PC-3 (cell line): Measurements from ENCODE around the gene ENTREP1. TPM values are rescaled to one million over a fixed set of nuclear protein-coding genes. Genes with fewer than 3 reads are reported as not detected.
"Not testable (repeated sequence)": the region's sequence is repeated elsewhere in the genome, so short reads cannot be mapped to it uniquely, and the experiment has no call there.

Experiments used
- ATAC-seq: fragments of 200-7000 bp; cut with Tn5 transposase; 2 replicates; pipeline ENCODE4 v1.9.1; 2020; ENCODE audit warnings: mild to moderate bottlenecking, moderate library complexity
- BruUV-seq: library from RNA; stranded (reverse); fragments of 400-500 nt; replicated peaks from 2 replicates; lab custom pipeline; 2021; lab: Mats Ljungman, UMichigan
- CTCF ChIA-PET: fragments of 300-600 bp; sonication (Branson Sonifier 250); formaldehyde crosslinking; loops from one replicate; lab custom pipeline; 2022; ENCODE audit warnings: antibody characterized with exemption; lab: Charles Lee
- POLR2A ChIA-PET: fragments of 300-600 bp; sonication (Branson Sonifier 250); formaldehyde crosslinking; loops from one replicate; lab custom pipeline; 2022; ENCODE audit warnings: antibody characterized with exemption; ENCODE audit not compliant: unreplicated experiment; lab: Charles Lee
- DNase-seq: peaks from one replicate; pipeline ENCODE4 v3.0.0-alpha.2; 2015
- H2AFZ ChIP-seq: fragments of 300-600 bp; sonication (generic); 2 replicates; pipeline ENCODE4 v1.6.0; 2016; ENCODE audit warnings: antibody characterized with exemption, low read length
- H3F3A ChIP-seq: fragments of 300-600 bp; sonication (generic); one replicate; pipeline ENCODE4 v1.6.0; 2017; ENCODE audit warnings: antibody characterized with exemption, low read length, control low read depth, mild to moderate bottlenecking; ENCODE audit not compliant: unreplicated experiment
- H3K27ac ChIP-seq: fragments of 300-600 bp; sonication (generic); 2 replicates; pipeline ENCODE4 v1.5.1; 2016; ENCODE audit warnings: mild to moderate bottlenecking, low read length
- H3K27me3 ChIP-seq: fragments of 300-600 bp; sonication (generic); 2 replicates; pipeline ENCODE4 v1.6.1; 2016; ENCODE audit warnings: low read length, mixed read lengths
- H3K36me3 ChIP-seq: fragments of 300-600 bp; sonication (generic); 2 replicates; pipeline ENCODE4 v1.6.1; 2016; ENCODE audit warnings: low read depth, mixed run types, low read length, mixed read lengths
- H3K4me1 ChIP-seq: fragments of 300-600 bp; sonication (generic); 2 replicates; pipeline ENCODE4 v1.5.1; 2016; ENCODE audit warnings: low read length; ENCODE audit not compliant: insufficient read depth
- H3K4me2 ChIP-seq: fragments of 300-600 bp; sonication (generic); 2 replicates; pipeline ENCODE4 v1.6.0; 2016; ENCODE audit warnings: low read length
- H3K4me3 ChIP-seq: fragments of 300-600 bp; sonication (generic); 2 replicates; pipeline ENCODE4 v1.5.1; 2016; ENCODE audit warnings: mild to moderate bottlenecking, low read length, mixed read lengths
- H3K79me2 ChIP-seq: fragments of 300-600 bp; sonication (generic); 2 replicates; pipeline ENCODE4 v1.6.1; 2017; ENCODE audit warnings: low read length, mixed read lengths
- H3K9ac ChIP-seq: fragments of 300-600 bp; sonication (generic); 2 replicates; pipeline ENCODE4 v1.6.0; 2016; ENCODE audit warnings: mild to moderate bottlenecking, low read length
- H3K9me2 ChIP-seq: fragments of 300-600 bp; sonication (generic); replicated peaks from 2 replicates; pipeline ENCODE4 v1.6.1; 2016; ENCODE audit warnings: mixed run types, low read length, mixed read lengths
- H3K9me3 ChIP-seq: fragments of 300-600 bp; sonication (generic); 2 replicates; pipeline ENCODE4 v1.6.1; 2016; ENCODE audit warnings: low read length, mixed read lengths
- H4K20me1 ChIP-seq: fragments of 300-600 bp; sonication (generic); 2 replicates; pipeline ENCODE4 v1.6.1; 2016; ENCODE audit warnings: low read length, mixed read lengths
- CTCF ChIP-seq: fragments of 300-600 bp; sonication (generic); conservative IDR thresholded peaks from 2 replicates; pipeline ENCODE4 v1.5.1; 2017; ENCODE audit warnings: antibody characterized with exemption, low read depth, mild to moderate bottlenecking, low read length
- EZH2 ChIP-seq: fragments of 300-600 bp; sonication (generic); IDR thresholded peaks from one replicate; pipeline ENCODE4 v1.6.1; 2017; ENCODE audit warnings: antibody characterized with exemption, mild to moderate bottlenecking, low read length; ENCODE audit not compliant: unreplicated experiment
- EZH2phosphoT487 ChIP-seq: fragments of 300-600 bp; sonication (generic); IDR thresholded peaks from 2 replicates; pipeline ENCODE4 v1.6.1; 2018; ENCODE audit warnings: mild to moderate bottlenecking, antibody characterized with exemption, low read length, borderline replicate concordance
- intact Hi-C: fragments of 100-400 bp; cut with micrococcal nuclease; formaldehyde crosslinking; loops from 2 replicates; pipeline ENCODE4 v1.9.0; 2023
- total RNA-seq: library from RNA; depleted of rRNA; stranded (reverse); fragments of >200 nt; gene quantifications from 2 replicates; pipeline ENCODE4 v1.2.3, GENCODE V29; 2014

The ENTREP1 gene
- total RNA-seq, 1 experiment from 2014 or later = 0.36 TPM

GRCh38 chr9:69303331-69303730 lies 21.7 kb upstream of the ENTREP1 start:
- intact Hi-C loops = no loop called here
- no peaks in the 10 kb centered on the region for H3K9me3 ChIP-seq
- no peaks in the 10 kb centered on the region for H4K20me1 ChIP-seq
- no peak overlapping the region for H3K4me3 ChIP-seq
- DNase-seq (no peak), ATAC-seq (no peak)
- H3K36me3 ChIP-seq = no peaks in the 10 kb centered on the region
- ChIA-PET POLR2A (no interaction called here), CTCF (no interaction called here)
- no peak overlapping the region for H3K27ac ChIP-seq
- TF ChIP-seq CTCF = no peak
- TF ChIP-seq EZH2phosphoT487 = no peak
- TF ChIP-seq EZH2 = no peak
- H3K79me2 ChIP-seq = no peaks in the 10 kb centered on the region
- H3K9ac ChIP-seq = no peak overlapping the region
- H3K4me2 ChIP-seq = no peak overlapping the region
- H2AFZ ChIP-seq = no peak overlapping the region
- BruUV-seq = no TSS peak
- no peaks in the 10 kb centered on the region for H3K27me3 ChIP-seq
- H3K9me2 ChIP-seq = no peaks in the 10 kb centered on the region
- no peaks in the 10 kb centered on the region for H3K4me1 ChIP-seq
- H3F3A ChIP-seq = no peaks in the 10 kb centered on the region

- CTCF ChIA-PET, POLR2A ChIA-PET: not testable (repeated sequence)
Observed at GRCh38 chr9:69306895-69307445, 18.0 kb upstream of the ENTREP1 start.

GRCh38 chr9:69307446-69308205 lies 17.4 kb upstream of the ENTREP1 start:
- intact Hi-C loops = no loop called here
- ATAC-seq = no peak
- ChIA-PET POLR2A (no interaction called here), CTCF (no interaction called here)
- H4K20me1 ChIP-seq = no peaks in the 10 kb centered on the region
- H2AFZ ChIP-seq = no peak overlapping the region
- H3F3A ChIP-seq = no peaks in the 10 kb centered on the region
- TF ChIP-seq EZH2 (no peak), EZH2phosphoT487 (no peak), CTCF (no peak)
- no peak overlapping the region for H3K27ac ChIP-seq
- no peaks in the 10 kb centered on the region for H3K36me3 ChIP-seq
- no TSS peak for BruUV-seq
- H3K4me2 ChIP-seq = no peak overlapping the region
- no peaks in the 10 kb centered on the region for H3K4me1 ChIP-seq
- H3K27me3 ChIP-seq = no peaks in the 10 kb centered on the region
- no peaks in the 10 kb centered on the region for H3K9me2 ChIP-seq
- no peak overlapping the region for H3K9ac ChIP-seq
- DNase-seq = no peak
- H3K79me2 ChIP-seq = no peaks in the 10 kb centered on the region
- H3K4me3 ChIP-seq = no peak overlapping the region
- no peaks in the 10 kb centered on the region for H3K9me3 ChIP-seq

More at GRCh38 chr9:69306895-69307445, 18.0 kb upstream of the ENTREP1 start:
- H3K27me3 ChIP-seq, BruUV-seq, H3K36me3 ChIP-seq, H3K79me2 ChIP-seq, H3K9ac ChIP-seq, H3K27ac ChIP-seq, DNase-seq, intact Hi-C loops, H3F3A ChIP-seq, H2AFZ ChIP-seq, H3K9me3 ChIP-seq, H3K4me2 ChIP-seq, ATAC-seq, H3K4me1 ChIP-seq, H3K4me3 ChIP-seq, H3K9me2 ChIP-seq, H4K20me1 ChIP-seq: not testable (repeated sequence)
